ENCODE data around the gene PPT2. TPM values are rescaled to one million over a fixed set of nuclear protein-coding genes. Genes with fewer than 3 reads are reported as not detected.

PPT2 gene
- 11.3 and 12.7 TPM in 2 replicates for total RNA-seq

GRCh38 chr6:32153564-32154513 lies at the start of gene PPT2:
PPT2 (plus strand) TSS chr6:32154141; CDS start chr6:32154595, 454 bp downstream.
- peaks cover 34% of the 10 kb centered on the region for H3K27me3 Mint-ChIP-seq
- intact Hi-C loops (cut with micrococcal nuclease), result loop anchor here (1.0 to 10.0 kb wide), 6 partner anchors 22 to 109 kb away; partner anchors contain the start of genes AGPAT1 and ATF6B
- peaks cover 31% of the 10 kb centered on the region for H3K4me1 Mint-ChIP-seq
- DNase-seq, result peak; percentile 89
- H3K36me3 Mint-ChIP-seq (ENCODE audit: low read depth), result peaks cover 8% of the 10 kb centered on the region
- H3K27ac Mint-ChIP-seq, result peak within 1 kb of the TSS; percentile 72
- H3K9me3 Mint-ChIP-seq, result no peaks in the 10 kb centered on the region
- peak within 1 kb of the TSS; percentile 84 for H3K4me3 Mint-ChIP-seq

GRCh38 chr6:32105433-32105832 lies 48.5 kb upstream of the PPT2 start:
- Mint-ChIP-seq H3K4me1 (no peaks in the 10 kb centered on the region), H3K9me3 (no peaks in the 10 kb centered on the region), H3K36me3 (ENCODE audit: low read depth) (no peaks in the 10 kb centered on the region), H3K27ac (no peak overlapping the region), H3K27me3 (peaks cover 21% of the 10 kb centered on the region), H3K4me3 (no peak overlapping the region)
- DNase-seq, result no peak
- intact Hi-C loops (cut with micrococcal nuclease), result no loop called here

GRCh38 chr6:32107406-32107805 lies 46.5 kb upstream of the PPT2 start:
- Mint-ChIP-seq H3K4me3 (no peak overlapping the region), H3K9me3 (no peaks in the 10 kb centered on the region), H3K4me1 (no peaks in the 10 kb centered on the region), H3K36me3 (ENCODE audit: low read depth) (peaks cover 3% of the 10 kb centered on the region), H3K27ac (no peak overlapping the region), H3K27me3 (peaks cover 20% of the 10 kb centered on the region)
- DNase-seq, result no peak
- intact Hi-C loops (cut with micrococcal nuclease), result no loop called here

GRCh38 chr6:32108094-32108627 lies 45.8 kb upstream of the PPT2 start:
- Mint-ChIP-seq H3K27me3 (peaks cover 19% of the 10 kb centered on the region), H3K27ac (no peak overlapping the region), H3K36me3 (ENCODE audit: low read depth) (peaks cover 3% of the 10 kb centered on the region), H3K4me3 (no peak overlapping the region), H3K4me1 (no peaks in the 10 kb centered on the region), H3K9me3 (no peaks in the 10 kb centered on the region)
- no peak for DNase-seq
- intact Hi-C loops (cut with micrococcal nuclease), result no loop called here

GRCh38 chr6:32108727-32109113 lies 45.2 kb upstream of the PPT2 start:
- intact Hi-C loops (cut with micrococcal nuclease), result no loop called here

GRCh38 chr6:32109114-32109764 lies 44.7 kb upstream of the PPT2 start, which contains the start of gene TNXB:
TNXB (minus strand) TSS chr6:32109338; CDS start chr6:32098198, 11,140 bp downstream.
- Mint-ChIP-seq H3K27ac (no peak within 1 kb of the TSS), H3K4me3 (no peak within 1 kb of the TSS), H3K4me1 (no peaks in the 10 kb centered on the region), H3K9me3 (no peaks in the 10 kb centered on the region), H3K36me3 (ENCODE audit: low read depth) (peaks cover 6% of the 10 kb centered on the region), H3K27me3 (peaks cover 16% of the 10 kb centered on the region)
- intact Hi-C loops (cut with micrococcal nuclease), result no loop called here
- no peak for DNase-seq

More at GRCh38 chr6:32108727-32109113, 45.2 kb upstream of the PPT2 start:
- Mint-ChIP-seq H3K27me3 (peaks cover 19% of the 10 kb centered on the region), H3K4me1 (no peaks in the 10 kb centered on the region), H3K36me3 (ENCODE audit: low read depth) (peaks cover 6% of the 10 kb centered on the region), H3K27ac (no peak overlapping the region), H3K4me3 (no peak overlapping the region), H3K9me3 (no peaks in the 10 kb centered on the region)
- DNase-seq, result no peak

GRCh38 chr6:32109765-32110160 lies 44.2 kb upstream of the PPT2 start:
- Mint-ChIP-seq H3K4me3 (no peak overlapping the region), H3K4me1 (no peaks in the 10 kb centered on the region), H3K27ac (no peak overlapping the region), H3K36me3 (ENCODE audit: low read depth) (peaks cover 8% of the 10 kb centered on the region), H3K9me3 (no peaks in the 10 kb centered on the region), H3K27me3 (peaks cover 16% of the 10 kb centered on the region)
- intact Hi-C loops (cut with micrococcal nuclease), result no loop called here
- no peak for DNase-seq

- H3K36me3 Mint-ChIP-seq (ENCODE audit: low read depth), result peaks cover 15% of the 10 kb centered on the region
- no peak overlapping the region for H3K27ac Mint-ChIP-seq
- peaks cover 16% of the 10 kb centered on the region for H3K27me3 Mint-ChIP-seq
- no peaks in the 10 kb centered on the region for H3K9me3 Mint-ChIP-seq
- no peak for DNase-seq
- no peak overlapping the region for H3K4me3 Mint-ChIP-seq
- intact Hi-C loops (cut with micrococcal nuclease), result no loop called here
- no peaks in the 10 kb centered on the region for H3K4me1 Mint-ChIP-seq
Observed at GRCh38 chr6:32110632-32111031, 43.3 kb upstream of the PPT2 start.

- no peak overlapping the region for H3K4me3 Mint-ChIP-seq
- peaks cover 21% of the 10 kb centered on the region for H3K36me3 Mint-ChIP-seq (ENCODE audit: low read depth)
- H3K4me1 Mint-ChIP-seq, result no peaks in the 10 kb centered on the region
- peaks cover 16% of the 10 kb centered on the region for H3K27me3 Mint-ChIP-seq
- no peak overlapping the region for H3K27ac Mint-ChIP-seq
- no peaks in the 10 kb centered on the region for H3K9me3 Mint-ChIP-seq
- intact Hi-C loops (cut with micrococcal nuclease), result no loop called here
- no peak for DNase-seq
Observed at GRCh38 chr6:32111424-32112066, 42.4 kb upstream of the PPT2 start.

- no peak for DNase-seq
- Mint-ChIP-seq H3K9me3 (no peaks in the 10 kb centered on the region), H3K27me3 (peaks cover 16% of the 10 kb centered on the region), H3K36me3 (ENCODE audit: low read depth) (peaks cover 26% of the 10 kb centered on the region), H3K27ac (no peak overlapping the region), H3K4me3 (no peak overlapping the region), H3K4me1 (no peaks in the 10 kb centered on the region)
- intact Hi-C loops (cut with micrococcal nuclease), result no loop called here
Observed at GRCh38 chr6:32112431-32112980, 41.4 kb upstream of the PPT2 start.

- H3K27me3 Mint-ChIP-seq, result peaks cover 7% of the 10 kb centered on the region
- intact Hi-C loops (cut with micrococcal nuclease), result no loop called here
- no peak for DNase-seq
- no peak overlapping the region for H3K4me3 Mint-ChIP-seq
- no peak overlapping the region for H3K27ac Mint-ChIP-seq
- H3K36me3 Mint-ChIP-seq (ENCODE audit: low read depth), result peaks cover 33% of the 10 kb centered on the region
- H3K9me3 Mint-ChIP-seq, result no peaks in the 10 kb centered on the region
- H3K4me1 Mint-ChIP-seq, result no peaks in the 10 kb centered on the region
Observed at GRCh38 chr6:32113386-32114352, 40.3 kb upstream of the PPT2 start.

GRCh38 chr6:32114796-32115195 lies 39.1 kb upstream of the PPT2 start:
- Mint-ChIP-seq H3K9me3 (no peaks in the 10 kb centered on the region), H3K27me3 (peaks cover 1% of the 10 kb centered on the region), H3K27ac (no peak overlapping the region), H3K4me3 (no peak overlapping the region), H3K4me1 (peaks cover 5% of the 10 kb centered on the region), H3K36me3 (ENCODE audit: low read depth) (peaks cover 44% of the 10 kb centered on the region)
- DNase-seq, result no peak
- intact Hi-C loops (cut with micrococcal nuclease), result no loop called here

All from activated CD4-positive, alpha-beta T cell treated with anti-CD3 and anti-CD28 coated beads, Interleukin-2, amount 10 ng/mL, durations not matched to agents 24 days and 14 days (primary cell).